Keratinocyte (primary cell): ENCODE data around the gene PDE4A. TPM values are rescaled to one million over a fixed set of nuclear protein-coding genes. Genes with fewer than 3 reads are reported as not detected.

Experiments used
- DNase-seq: peaks from one replicate; pipeline ENCODE4 v3.0.0-alpha.2; 2011; ENCODE audit warnings: low read depth, missing footprints, low spot score
- FAIRE-seq: peaks from 2 replicates; lab custom pipeline; 2011; peaks lifted over from hg19 to GRCh38; lab: Jason Lieb, UNC
- H2AFZ ChIP-seq: 2 replicates; pipeline ENCODE4 v1.6.0; 2012; ENCODE audit warnings: low read length, control low read depth, inconsistent platforms; ENCODE audit not compliant: control insufficient read depth
- H3K27ac ChIP-seq: 2 replicates; pipeline ENCODE4 v1.5.1; 2011; ENCODE audit warnings: low read length; ENCODE audit not compliant: control insufficient read depth, insufficient read depth
- H3K27me3 ChIP-seq: 3 replicates; pipeline ENCODE4 v1.6.0; 2011; ENCODE audit warnings: low read length; ENCODE audit not compliant: control insufficient read depth, insufficient read depth; ENCODE audit errors: extremely low read depth
- H3K36me3 ChIP-seq, 2 experiments: 2 replicates in 1 of 2; 3 replicates in 1 of 2; pipeline ENCODE4 v1.5.1; 2011; ENCODE audit warnings: low read length in 2 of 2, mild to moderate bottlenecking in 1 of 2; ENCODE audit not compliant: control insufficient read depth in 2 of 2, insufficient read depth in 2 of 2; ENCODE audit errors: extremely low read depth in 1 of 2
- H3K4me1 ChIP-seq: 3 replicates; pipeline ENCODE4 v1.5.1; 2011; ENCODE audit warnings: low read length; ENCODE audit not compliant: control insufficient read depth, insufficient read depth; ENCODE audit errors: extremely low read depth
- H3K4me2 ChIP-seq: 3 replicates; pipeline ENCODE4 v1.6.0; 2011; ENCODE audit warnings: low read depth, low read length; ENCODE audit not compliant: control insufficient read depth, insufficient read depth; ENCODE audit errors: extremely low read depth
- H3K4me3 ChIP-seq, 3 experiments: fragments of 200-600 bp in 1 of 3; sonication (generic) in 1 of 3; 2 replicates in 2 of 3; 3 replicates in 1 of 3; pipeline ENCODE4 v1.5.1; 2011 to 2016; ENCODE audit warnings: low read length in 3 of 3, mild to moderate bottlenecking in 3 of 3, control low read depth in 2 of 3, inconsistent platforms in 1 of 3, low read depth in 1 of 3, mixed read lengths in 1 of 3, mixed run types in 1 of 3, moderate library complexity in 1 of 3; ENCODE audit not compliant: control insufficient read depth in 2 of 3, insufficient read depth in 2 of 3; ENCODE audit errors: extremely low read depth in 1 of 3
- H3K79me2 ChIP-seq: 2 replicates; pipeline ENCODE4 v1.6.0; 2012; ENCODE audit warnings: low read length; ENCODE audit not compliant: control insufficient read depth, insufficient read depth
- H3K9ac ChIP-seq: 3 replicates; pipeline ENCODE4 v1.6.0; 2011; ENCODE audit warnings: low read length; ENCODE audit not compliant: control insufficient read depth, insufficient read depth; ENCODE audit errors: extremely low read depth
- H3K9me1 ChIP-seq: 3 replicates; pipeline ENCODE4 v1.6.0; 2011; ENCODE audit warnings: low read length; ENCODE audit not compliant: control insufficient read depth, insufficient read depth; ENCODE audit errors: extremely low read depth
- H3K9me3 ChIP-seq: 2 replicates; pipeline ENCODE4 v1.5.1; 2012; ENCODE audit warnings: low read depth, low read length; ENCODE audit not compliant: control insufficient read depth
- H4K20me1 ChIP-seq: 3 replicates; pipeline ENCODE4 v1.6.0; 2011; ENCODE audit warnings: low read length; ENCODE audit not compliant: control insufficient read depth, insufficient read depth; ENCODE audit errors: extremely low read depth
- EZH2 ChIP-seq: IDR thresholded peaks from one replicate; pipeline ENCODE4 v1.6.1; 2012; ENCODE audit warnings: inconsistent platforms, mild to moderate bottlenecking, low read length, moderate library complexity
- dilution Hi-C: fragments of 300-500 bp; cut with MboI; formaldehyde crosslinking; loops from one replicate; pipeline ENCODE4 v1.7.0; 2020; ENCODE audit warnings: low sequenced_read_pairs; ENCODE audit not compliant: extremely low pct_ligation_motif_present
- polyA plus RNA-seq, 5 experiments: library from polyadenylated mRNA; depleted of rRNA in 3 of 5; stranded (reverse) in 3 of 5; stranded (forward) in 1 of 5; unstranded in 1 of 5; fragments of >200 nt; gene quantifications; 1 replicate in 1 of 5; 2 replicates in 3 of 5; 3 replicates in 1 of 5; pipeline versions ENCODE4 v1.2.1 to v1.2.3, GENCODE V29; 2011 to 2012; ENCODE audit warnings: missing spikeins in 2 of 5, low read depth in 1 of 5, low replicate concordance in 1 of 5
- TF ChIP-seq, protein P1 (sequence below), 3 experiments: IDR thresholded peaks in 1 of 3; conservative IDR thresholded peaks in 1 of 3; optimal IDR thresholded peaks in 1 of 3; 2 replicates in 2 of 3; 3 replicates in 1 of 3; pipeline versions ENCODE3 to v1.5.1; 2011; ENCODE audit warnings: low read length in 3 of 3, mild to moderate bottlenecking in 3 of 3, moderate library complexity in 2 of 3, control low read depth in 1 of 3, inconsistent platforms in 1 of 3; ENCODE audit not compliant: insufficient read depth in 2 of 3; ENCODE audit errors: extremely low read depth in 1 of 3

The PDE4A gene
- polyA plus RNA-seq, 1 donor (not counting 4 experiments of a cell fraction or from before 2014, with no cell fraction given), result 0.09 TPM

GRCh38 chr19:10510301-10510802, 90.0 kb downstream of the PDE4A start:
- Histone ChIP-seq H3K36me3 (peaks cover 5 to 12% of the 10 kb centered on the region in 2 experiments), H3K4me1 (peaks cover 18% of the 10 kb centered on the region), H3K27me3 (no peaks in the 10 kb centered on the region), H3K9me3 (no peaks in the 10 kb centered on the region), H3K9ac (no peak overlapping the region), H2AFZ (no peak overlapping the region), H3K79me2 (peaks cover 21% of the 10 kb centered on the region), H3K4me3 (no peak overlapping the region), H4K20me1 (no peaks in the 10 kb centered on the region), H3K27ac (no peak overlapping the region), H3K9me1 (no peaks in the 10 kb centered on the region), H3K4me2 (no peak overlapping the region)
- dilution Hi-C loops, result loop anchor here (5.0 kb wide), 1 partner anchor 47 kb away; no protein-coding TSS in a partner anchor
- TF ChIP-seq, protein P1, sequence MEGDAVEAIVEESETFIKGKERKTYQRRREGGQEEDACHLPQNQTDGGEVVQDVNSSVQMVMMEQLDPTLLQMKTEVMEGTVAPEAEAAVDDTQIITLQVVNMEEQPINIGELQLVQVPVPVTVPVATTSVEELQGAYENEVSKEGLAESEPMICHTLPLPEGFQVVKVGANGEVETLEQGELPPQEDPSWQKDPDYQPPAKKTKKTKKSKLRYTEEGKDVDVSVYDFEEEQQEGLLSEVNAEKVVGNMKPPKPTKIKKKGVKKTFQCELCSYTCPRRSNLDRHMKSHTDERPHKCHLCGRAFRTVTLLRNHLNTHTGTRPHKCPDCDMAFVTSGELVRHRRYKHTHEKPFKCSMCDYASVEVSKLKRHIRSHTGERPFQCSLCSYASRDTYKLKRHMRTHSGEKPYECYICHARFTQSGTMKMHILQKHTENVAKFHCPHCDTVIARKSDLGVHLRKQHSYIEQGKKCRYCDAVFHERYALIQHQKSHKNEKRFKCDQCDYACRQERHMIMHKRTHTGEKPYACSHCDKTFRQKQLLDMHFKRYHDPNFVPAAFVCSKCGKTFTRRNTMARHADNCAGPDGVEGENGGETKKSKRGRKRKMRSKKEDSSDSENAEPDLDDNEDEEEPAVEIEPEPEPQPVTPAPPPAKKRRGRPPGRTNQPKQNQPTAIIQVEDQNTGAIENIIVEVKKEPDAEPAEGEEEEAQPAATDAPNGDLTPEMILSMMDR (optimal IDR thresholded peaks at IDR 0.05 in 1 of 3, IDR thresholded peaks at IDR 0.05 in 1 of 3, conservative IDR thresholded peaks at IDR 0.05 in 1 of 3; ENCODE audit: extremely low read depth in 1 of 3, insufficient read depth in 2 of 3, low read length in 3 of 3), result peak; percentile 54 to 63 (median 62)
- no peak for TF ChIP-seq EZH2
- DNase-seq (no peak), FAIRE-seq (peak; percentile 61)

GRCh38 chr19:10513223-10513622, 92.9 kb downstream of the PDE4A start:
- H3K4me3 ChIP-seq, result no peak overlapping the region
- dilution Hi-C loops, result loop anchor here (5.0 kb wide), 1 partner anchor 44 kb away; no protein-coding TSS in a partner anchor
- H3K36me3 ChIP-seq, result peaks cover 5 to 12% of the 10 kb centered on the region in 2 experiments
- FAIRE-seq (no peak), DNase-seq (no peak)
- H3K9me3 ChIP-seq, result no peaks in the 10 kb centered on the region
- no peak overlapping the region for H3K4me2 ChIP-seq
- peaks cover 37% of the 10 kb centered on the region for H3K79me2 ChIP-seq
- H3K9me1 ChIP-seq, result no peaks in the 10 kb centered on the region
- no peaks in the 10 kb centered on the region for H4K20me1 ChIP-seq
- no peak overlapping the region for H3K9ac ChIP-seq
- no peaks in the 10 kb centered on the region for H3K27me3 ChIP-seq
- H3K27ac ChIP-seq, result no peak overlapping the region
- H2AFZ ChIP-seq, result no peak overlapping the region
- TF ChIP-seq, protein P1 (optimal IDR thresholded peaks at IDR 0.05 in 1 of 3, IDR thresholded peaks at IDR 0.05 in 1 of 3, conservative IDR thresholded peaks at IDR 0.05 in 1 of 3; ENCODE audit: extremely low read depth in 1 of 3, insufficient read depth in 2 of 3, low read length in 3 of 3), result no peak
- no peak for TF ChIP-seq EZH2
- H3K4me1 ChIP-seq, result peaks cover 35% of the 10 kb centered on the region
